HG03354 (cell line): Measurements from ENCODE around the gene CD63.
A peak's percentile ranks its signal among the peaks of the same experiment; 100 is the strongest.
"Not testable (repeated sequence)": the region's sequence is repeated elsewhere in the genome, so short reads cannot be mapped to it uniquely, and the experiment has no call there.

Experiments used
- ATAC-seq: cut with Tn5 transposase; IDR thresholded peaks from one replicate; pipeline ENCODE4 v1.9.1; 2021; ENCODE audit warnings: mild to moderate bottlenecking; ENCODE audit not compliant: unreplicated experiment, poor library complexity, severe bottlenecking

CD63 gene

GRCh38 chr12:55728939-55729818 is at the start of gene CD63:
Gene CD63, minus strand, starts transcription at chr12:55729009. Its CDS starts 668 bp downstream, at chr12:55728341.
- peak; percentile 71 for ATAC-seq

GRCh38 chr12:55777856-55778255 is 49.0 kb upstream of the CD63 start:
- no peak for ATAC-seq

- no peak for ATAC-seq
These were observed 42.9 kb upstream of the CD63 start for GRCh38 chr12:55771736-55772135.

- no peak for ATAC-seq
These were observed 38.3 kb upstream of the CD63 start for GRCh38 chr12:55767156-55767555.

GRCh38 chr12:55765736-55766290 is 37.0 kb upstream of the CD63 start:
- ATAC-seq, result no peak

GRCh38 chr12:55762646-55763045 is 33.8 kb upstream of the CD63 start:
- no peak for ATAC-seq

GRCh38 chr12:55760663-55761062 is 31.9 kb upstream of the CD63 start:
- no peak for ATAC-seq

GRCh38 chr12:55758575-55758974 is 29.8 kb upstream of the CD63 start:
- ATAC-seq, result not testable (repeated sequence)

GRCh38 chr12:55757701-55758100 is 28.9 kb upstream of the CD63 start:
- ATAC-seq, result no peak

GRCh38 chr12:55755246-55755645 is 26.4 kb upstream of the CD63 start:
- no peak for ATAC-seq

- ATAC-seq, result no peak
These were observed 19.6 kb upstream of the CD63 start for GRCh38 chr12:55748230-55748993.

GRCh38 chr12:55746913-55747231 is 18.1 kb upstream of the CD63 start:
- no peak for ATAC-seq

- no peak for ATAC-seq
These were observed 17.5 kb upstream of the CD63 start for GRCh38 chr12:55746174-55746912.

GRCh38 chr12:55745361-55746173 is 16.8 kb upstream of the CD63 start:
- no peak for ATAC-seq

- no peak for ATAC-seq
These were observed 15.7 kb upstream of the CD63 start for GRCh38 chr12:55744340-55745030.

- peak; percentile 49 for ATAC-seq
These were observed 14.9 kb upstream of the CD63 start for GRCh38 chr12:55743406-55744339.

GRCh38 chr12:55742719-55743405 is 14.1 kb upstream of the CD63 start, which contains the start of gene GDF11:
Gene GDF11, plus strand, starts transcription at chr12:55743122. Its CDS starts 195 bp downstream, at chr12:55743317.
- ATAC-seq, result peak; percentile 32
